Stimulated activated CD8-positive, alpha-beta memory T cell treated with anti-CD3 and anti-CD28 coated beads, Interleukin-4, amount 100 ng/mL, for 24 hours (primary cell): ENCODE measurements around the gene SEMA4A.
"Not testable (repeated sequence)": the region's sequence is repeated elsewhere in the genome, so short reads cannot be mapped to it uniquely, and the experiment has no call there.

ENCODE experiments used
- DNase-seq: peaks from one replicate; pipeline ENCODE4 v3.0.0-alpha.2; 2020; ENCODE audit warnings: low read depth

SEMA4A gene

DNA sequence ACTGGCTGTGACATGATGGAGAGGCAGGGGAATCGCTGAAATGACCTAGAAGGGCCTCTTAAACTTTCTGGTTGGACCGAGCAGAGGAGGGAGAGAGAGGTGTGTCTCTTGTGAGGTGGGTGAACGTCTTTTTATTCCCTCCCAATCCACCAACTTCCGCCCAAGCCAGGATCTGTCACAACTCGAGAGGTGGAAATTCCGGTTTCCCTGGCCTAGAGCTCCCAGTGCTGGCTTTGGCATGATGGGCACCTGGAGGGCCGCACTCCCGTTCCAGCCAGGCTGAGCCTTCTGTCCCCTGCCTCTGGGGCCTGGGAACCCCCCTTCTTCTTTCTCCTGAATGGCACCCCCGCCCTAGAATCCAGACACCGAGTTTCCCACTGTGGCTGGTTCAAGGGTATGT, at the start of gene SEMA4A:
SEMA4A (plus strand) TSS at position 224 of the 400 bp plus-strand sequence. CDS start 994 bp downstream, outside the sequence.
- no peak for DNase-seq

DNA sequence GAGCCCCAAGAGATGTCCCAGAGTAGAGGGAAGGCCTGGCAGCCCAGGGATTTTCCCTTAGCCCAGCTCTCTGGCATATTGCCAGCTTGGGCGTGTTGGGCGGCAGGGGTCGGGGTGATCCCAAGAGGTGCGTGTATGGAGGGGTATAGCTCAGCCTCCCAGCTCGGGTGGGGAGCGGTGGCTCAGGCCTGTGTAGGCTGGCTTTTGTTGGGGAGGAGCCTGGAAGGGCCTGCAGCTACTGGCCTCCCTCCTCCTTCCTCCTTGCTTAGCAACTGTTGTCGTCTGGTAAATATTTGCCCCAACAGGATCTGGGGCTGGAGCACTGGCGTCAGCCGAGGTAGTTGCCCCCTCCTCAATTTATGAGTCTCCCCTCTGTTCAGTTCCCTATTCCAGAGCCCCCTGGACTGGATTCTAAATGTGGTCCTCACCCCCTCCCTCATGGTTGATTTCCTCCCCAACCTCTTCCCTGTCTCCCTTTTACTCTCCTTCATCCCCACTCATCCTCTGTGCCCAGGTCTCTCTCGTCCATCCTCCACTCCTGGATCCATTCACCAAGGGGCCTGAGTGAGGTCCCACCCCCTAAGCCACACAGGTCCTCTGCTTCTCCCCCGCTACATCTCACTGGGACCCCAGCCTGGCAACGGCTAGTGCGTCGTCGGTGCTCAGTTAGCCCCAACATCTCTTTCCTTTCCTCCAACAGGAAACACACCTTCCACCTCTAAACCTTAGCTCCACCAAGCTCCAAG, 49.1 kb upstream of the SEMA4A start:
- no peak for DNase-seq

DNA sequence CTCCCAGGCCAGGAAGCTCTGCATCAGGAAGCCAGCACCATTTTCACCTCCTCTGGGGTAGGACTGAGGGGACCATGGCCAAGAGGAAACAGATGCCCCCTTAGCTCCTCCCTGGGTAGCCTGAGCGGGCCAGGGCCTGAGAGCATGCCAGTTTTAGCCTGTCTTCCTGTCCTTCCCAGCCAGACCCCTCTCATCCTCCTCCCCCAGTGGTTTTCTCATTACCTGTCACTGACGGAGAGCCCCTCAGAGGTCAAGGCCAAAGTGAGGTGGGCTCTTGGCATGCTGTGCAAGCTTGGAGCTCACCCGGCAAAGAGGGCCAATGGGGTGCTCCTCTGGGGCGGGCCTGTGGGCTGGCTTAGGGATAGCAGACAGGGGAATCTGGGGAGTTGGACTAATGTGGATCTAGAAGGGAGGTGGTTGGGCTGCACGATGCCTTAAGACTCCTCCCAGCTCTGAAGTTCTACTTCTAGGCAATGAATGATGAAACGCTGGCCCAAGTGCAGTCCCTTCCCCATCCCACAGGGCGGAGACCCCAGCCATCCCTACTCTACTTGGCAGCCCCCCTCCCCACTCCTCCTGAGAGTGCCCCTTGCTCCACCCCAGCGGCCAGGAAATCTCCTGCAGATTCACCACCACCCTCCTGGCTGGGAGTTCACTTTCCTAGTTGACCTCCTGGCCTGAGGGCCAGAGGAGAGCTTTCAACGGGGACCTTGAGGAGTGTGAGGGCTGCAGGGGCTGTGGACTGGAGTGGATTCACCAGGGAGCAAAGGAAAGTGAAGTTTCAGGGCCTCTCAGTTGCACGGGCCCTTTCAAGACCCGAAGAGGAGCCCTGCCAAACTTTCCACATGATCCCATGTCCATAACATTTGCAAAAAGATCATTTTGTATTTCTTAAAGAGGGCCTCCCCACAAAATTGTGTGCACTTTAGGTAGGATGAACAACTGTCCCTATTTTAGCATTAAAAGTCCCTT, 48.2 kb upstream of the SEMA4A start:
- DNase-seq: no peak

DNA sequence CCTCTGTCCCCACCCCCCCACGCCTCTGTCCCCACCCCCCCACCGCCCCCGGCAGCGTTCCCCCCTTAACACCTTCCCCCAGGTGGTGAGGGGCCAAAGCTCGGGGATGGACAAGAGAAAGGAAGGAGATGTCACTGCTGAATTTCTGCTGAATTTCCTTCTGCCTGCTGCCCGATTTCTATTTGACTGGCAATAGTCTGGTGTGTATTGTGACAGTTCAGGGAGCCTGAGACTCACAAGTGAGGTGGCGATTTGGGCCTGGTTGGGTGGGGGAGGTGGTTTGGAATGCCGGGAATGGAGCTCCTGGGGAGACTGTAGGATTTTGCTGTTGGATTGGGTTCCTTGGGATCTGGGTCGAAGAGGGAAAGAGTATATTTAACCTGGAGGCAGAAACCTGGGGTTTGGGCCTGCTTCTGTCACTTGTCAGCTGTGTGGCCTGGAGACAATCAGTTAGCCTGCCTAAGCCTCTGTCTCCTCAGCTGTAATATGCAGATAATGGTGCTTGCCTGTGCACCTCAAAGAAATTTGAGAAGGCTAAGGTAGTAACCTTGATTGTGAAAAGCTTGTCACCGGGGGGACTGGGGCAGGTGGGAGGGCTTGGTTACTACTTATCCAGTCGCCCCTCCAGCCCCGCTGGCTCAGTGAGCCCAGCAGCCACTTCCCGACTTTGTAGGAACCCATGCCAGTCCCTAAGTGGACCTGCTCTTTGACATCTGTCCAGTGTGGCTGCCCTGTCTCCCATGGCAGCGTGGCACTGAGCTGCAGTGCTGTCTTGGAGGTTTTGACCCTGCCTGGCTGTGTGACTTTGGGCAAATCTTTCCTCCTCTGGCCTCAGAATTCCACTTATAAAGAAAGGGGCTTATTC, 46.5 kb upstream of the SEMA4A start:
- DNase-seq: no peak

DNA sequence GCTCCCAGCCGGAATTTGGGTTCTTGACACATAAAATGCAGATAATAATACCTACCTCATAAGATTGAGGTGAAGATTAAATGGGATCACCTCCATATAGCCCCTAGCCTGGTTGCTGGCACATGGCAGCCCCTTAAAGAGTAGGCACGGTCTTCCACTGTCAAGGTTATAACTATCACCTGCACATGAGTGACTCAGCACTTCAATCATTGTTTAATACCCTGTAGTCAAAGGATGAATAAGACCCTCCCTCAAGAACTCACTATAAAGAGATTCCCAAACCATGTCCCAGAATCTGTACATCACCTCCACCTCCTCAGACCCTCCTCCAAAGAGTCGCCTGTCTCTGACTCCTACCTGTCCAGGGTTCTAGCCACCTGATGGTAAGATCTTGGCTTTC, 45.3 kb upstream of the SEMA4A start:
- no peak for DNase-seq

DNA sequence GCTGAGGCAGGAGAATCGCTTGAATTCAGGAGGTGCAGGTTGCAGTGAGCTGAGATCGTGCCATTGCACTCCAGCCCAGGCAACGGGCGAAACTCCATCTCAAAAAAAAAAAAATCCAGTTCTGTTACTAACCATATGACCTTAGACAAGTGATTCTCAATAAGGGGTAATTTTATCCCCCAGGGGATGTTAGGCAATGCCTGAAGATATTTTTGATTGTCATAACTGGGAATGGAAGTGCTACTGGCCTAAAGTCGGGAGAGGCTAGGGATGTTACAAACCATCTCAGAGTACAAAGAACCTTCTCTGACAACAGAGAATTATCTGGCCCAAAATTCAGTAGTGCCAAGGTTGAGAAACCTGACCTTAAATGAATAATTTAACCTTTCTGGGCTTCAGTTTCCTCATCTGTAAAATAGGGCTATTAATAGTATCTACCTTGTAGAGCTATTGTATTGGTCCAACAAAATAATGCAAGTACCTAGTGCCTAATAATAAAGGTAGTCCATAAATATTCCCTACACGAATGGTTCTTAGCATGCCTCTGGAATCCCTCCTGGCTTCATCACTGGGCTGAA, 44.6 kb upstream of the SEMA4A start:
- no peak for DNase-seq

DNA sequence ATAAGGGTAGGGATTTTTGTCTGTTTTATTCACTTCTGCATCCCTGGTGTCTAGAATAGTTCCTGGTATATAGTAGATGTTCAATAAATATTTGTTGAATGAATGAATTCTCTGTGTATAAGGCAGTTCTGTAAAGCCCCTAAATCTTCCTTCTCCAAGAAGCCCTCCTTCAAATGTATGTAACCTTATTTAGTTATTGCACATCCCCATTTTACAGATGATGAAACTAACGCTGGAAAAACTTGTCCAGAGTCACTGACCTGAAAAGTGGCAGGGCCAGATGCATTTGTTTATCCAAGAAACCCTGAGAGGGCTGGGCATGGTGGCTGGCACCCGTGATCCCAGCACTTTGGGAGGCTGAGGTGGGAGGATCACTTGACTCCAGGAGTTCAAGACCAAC, 43.1 kb upstream of the SEMA4A start:
- DNase-seq: no peak

DNA sequence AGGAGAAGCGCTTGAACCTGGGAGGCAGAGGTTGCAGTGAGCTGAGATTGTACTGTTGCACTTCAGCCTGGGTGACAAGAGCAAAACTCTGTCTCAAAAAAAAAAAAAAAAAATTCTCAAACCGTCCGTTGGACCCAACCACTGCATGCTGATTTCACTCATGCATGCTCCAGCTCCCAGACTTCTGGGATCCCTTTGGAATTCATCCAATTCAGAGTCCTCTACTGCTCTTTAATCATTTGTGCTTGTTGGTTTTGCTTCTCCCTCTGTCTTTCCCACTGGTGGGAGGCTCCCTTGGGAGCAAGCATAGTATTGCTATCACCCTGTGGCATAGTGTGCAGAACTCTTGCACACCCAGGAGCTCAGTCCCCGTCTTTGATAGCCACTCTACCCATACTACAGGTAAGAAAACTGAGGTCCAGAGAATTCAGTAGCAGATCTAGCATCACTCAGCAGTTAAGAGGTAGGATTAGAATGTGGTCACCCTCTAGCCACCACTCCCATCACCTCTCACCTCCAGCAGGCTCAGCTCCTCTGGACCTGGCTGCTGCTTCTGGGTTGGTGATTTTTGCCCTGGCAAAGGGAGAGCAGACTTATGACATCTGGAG, 41.9 kb upstream of the SEMA4A start:
- DNase-seq: no peak

DNA sequence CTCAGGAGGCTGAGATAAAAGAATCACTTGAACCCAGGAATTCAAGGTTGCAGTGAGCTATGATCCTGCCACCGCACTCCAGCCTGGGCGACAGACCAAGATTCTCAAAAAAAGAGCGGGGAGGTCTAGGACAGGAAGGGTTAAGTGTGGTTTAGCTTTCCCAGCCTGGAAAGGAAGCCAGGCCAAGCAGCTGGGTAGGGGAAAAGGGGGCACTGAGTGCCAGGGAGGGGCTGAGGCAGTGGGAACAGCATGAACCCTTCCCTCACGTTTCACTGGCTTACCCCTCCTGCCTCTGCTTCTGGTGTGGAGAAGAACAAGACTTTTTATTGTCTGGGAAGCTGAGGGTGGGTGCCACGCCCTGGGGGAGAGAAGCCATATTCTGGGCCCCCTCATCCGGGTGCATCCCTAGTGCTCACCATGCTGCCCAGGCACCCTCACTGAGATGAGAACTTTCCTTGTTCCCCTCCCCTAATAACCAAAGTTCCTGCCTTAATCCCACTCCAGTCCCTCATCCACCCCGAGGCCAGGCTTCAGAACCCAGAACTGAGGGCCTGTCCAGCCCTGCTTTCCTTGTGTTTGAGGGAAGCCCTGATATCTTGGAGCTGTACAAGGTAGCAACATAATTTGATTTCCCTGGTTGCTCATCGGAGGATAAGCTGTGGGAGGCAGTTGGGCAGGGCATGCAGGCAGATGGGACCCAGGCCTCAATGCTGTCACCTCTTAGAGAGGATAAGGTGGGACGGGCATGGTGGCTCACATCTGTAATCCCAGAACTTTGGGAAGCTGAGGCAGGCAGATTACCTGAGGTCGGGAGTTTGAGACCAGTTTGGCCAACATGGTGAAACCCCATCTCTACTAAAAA, 40.9 kb upstream of the SEMA4A start:
- DNase-seq: no peak

DNA sequence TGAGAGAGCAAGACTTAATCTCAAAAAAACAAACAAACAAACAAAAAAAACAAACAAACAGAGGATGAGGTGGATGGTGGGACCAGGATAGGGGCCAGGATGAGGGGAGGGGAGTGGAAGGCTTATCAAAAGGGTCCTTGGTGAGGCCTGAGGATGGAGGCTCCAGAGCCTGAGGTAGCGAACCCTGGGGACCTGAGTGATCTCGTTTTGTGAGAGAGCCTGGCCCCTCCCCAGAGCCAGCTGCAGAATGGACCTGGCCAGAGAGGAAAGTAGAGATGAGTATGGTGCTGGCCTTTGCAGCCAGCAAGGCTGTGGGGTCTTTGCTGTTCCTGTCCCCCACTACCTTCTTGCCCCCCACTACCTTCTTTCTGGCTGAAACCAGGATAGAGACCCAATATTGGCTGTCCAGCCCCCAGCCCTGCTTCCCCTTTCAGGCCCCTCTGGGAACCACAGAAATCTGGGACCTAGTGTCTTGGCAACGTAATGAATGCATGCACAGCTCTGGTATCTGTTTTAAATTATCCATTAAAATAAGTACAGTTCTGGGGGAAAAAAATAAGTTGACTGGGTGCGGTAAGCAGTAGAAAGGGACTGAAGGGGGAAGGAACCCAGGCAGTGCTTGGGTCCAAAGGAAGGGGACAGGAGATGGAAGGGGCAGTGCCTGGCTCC, 40.0 kb upstream of the SEMA4A start:
- no peak for DNase-seq

DNA sequence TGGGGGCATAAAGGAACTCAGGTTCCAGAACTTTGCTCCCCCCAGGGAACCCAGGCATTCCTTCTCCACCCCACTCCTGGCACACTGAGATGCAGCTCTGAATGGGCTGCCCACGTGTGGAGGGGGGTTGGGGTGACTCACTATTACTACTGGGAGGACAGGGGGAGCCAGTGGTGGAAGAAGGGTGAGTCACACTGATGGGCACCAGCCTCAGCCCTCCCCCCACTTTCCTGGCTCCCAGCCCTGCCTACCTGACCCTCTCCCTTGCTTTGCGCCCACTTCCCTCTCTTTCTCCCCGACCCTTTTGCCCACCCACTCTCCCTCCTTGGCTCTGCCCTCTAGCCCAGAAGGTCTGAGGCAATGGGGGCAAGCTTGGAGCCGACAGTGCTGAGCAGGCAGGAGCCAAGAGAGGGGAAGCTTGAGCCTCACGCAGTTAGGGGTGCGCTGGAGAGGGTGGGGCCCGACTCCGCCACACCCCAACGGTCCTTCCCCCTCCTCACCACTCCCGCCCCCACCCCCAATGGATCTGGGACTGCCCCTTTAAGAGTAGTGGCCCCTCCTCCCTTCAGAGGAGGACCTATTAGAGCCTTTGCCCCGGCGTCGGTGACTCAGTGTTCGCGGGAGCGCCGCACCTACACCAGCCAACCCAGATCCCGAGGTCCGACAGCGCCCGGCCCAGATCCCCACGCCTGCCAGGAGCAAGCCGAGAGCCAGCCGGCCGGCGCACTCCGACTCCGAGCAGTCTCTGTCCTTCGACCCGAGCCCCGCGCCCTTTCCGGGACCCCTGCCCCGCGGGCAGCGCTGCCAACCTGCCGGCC, 39.1 kb upstream of the SEMA4A start, which contains the start of gene LMNA:
LMNA (plus strand) TSS at position 611 of the 818 bp plus-strand sequence. CDS start 208 bp downstream, outside the sequence.
- DNase-seq: peak; percentile 77

DNA sequence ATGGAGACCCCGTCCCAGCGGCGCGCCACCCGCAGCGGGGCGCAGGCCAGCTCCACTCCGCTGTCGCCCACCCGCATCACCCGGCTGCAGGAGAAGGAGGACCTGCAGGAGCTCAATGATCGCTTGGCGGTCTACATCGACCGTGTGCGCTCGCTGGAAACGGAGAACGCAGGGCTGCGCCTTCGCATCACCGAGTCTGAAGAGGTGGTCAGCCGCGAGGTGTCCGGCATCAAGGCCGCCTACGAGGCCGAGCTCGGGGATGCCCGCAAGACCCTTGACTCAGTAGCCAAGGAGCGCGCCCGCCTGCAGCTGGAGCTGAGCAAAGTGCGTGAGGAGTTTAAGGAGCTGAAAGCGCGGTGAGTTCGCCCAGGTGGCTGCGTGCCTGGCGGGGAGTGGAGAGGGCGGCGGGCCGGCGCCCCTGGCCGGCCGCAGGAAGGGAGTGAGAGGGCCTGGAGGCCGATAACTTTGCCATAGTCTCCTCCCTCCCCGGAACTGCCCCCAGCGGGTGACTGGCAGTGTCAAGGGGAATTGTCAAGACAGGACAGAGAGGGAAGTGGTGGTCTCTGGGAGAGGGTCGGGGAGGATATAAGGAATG, 38.4 kb upstream of the SEMA4A start:
- DNase-seq: no peak

DNA sequence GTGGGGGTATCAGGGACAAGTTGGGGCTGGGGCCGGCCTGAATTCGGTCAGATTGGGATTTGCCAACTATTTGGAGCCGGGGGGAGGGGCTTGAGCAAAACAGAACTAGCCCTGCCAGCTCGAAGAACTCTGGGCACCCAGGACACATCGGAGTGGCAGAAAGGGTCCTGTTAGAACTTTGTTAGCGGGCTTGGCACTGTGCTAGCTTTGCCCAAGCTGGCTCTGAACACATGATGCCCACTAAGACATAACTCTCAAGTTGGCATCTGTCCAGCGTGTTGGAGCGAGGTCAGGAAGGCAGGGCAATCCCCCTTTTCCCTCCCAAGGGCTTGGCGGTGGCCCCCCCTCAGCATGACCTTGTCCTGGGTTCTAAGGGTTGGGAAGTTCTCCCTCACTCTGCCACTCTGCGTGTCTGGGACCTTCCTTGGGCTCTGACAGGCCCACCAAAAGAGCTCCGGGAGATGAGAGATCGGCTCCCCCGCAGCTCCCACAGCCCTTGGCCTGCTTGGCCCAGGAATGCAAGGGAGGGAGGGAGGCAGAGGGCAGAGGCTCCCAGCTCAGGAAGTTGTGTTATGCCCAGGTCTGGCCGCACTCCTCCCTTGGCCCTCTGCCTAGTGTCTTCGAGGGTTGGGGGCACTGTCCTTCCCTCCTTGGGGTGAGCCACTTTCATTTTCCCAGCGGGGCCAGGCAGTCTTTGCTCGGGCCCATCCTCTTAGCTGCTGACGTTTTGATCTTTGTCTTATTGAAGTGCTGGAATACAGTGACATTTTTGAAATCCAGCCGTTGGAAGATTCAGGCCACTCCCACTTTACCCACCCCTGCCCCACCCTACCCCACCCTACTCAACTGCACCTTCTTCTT, 37.6 kb upstream of the SEMA4A start:
- DNase-seq: no peak

DNA sequence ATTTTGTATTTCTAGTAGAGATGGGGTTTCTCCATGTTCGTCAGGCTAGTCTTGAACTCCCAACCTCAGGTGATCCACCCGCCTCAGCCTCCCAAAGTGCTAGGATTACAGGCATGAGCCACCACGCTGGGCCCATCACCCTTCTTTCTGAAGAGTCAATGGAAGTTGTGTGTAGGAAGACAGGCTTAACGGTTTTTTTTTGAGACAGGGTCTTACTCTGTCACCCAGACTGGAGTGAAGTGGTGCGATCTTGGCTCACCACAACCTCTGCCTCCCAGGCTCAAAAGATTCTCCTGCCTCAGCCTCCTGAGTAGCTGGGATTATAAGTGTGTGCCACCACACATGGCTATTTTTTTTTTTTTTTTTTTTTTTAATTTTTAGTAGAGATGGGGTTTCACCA, 36.7 kb upstream of the SEMA4A start:
- DNase-seq: not testable (repeated sequence)

DNA sequence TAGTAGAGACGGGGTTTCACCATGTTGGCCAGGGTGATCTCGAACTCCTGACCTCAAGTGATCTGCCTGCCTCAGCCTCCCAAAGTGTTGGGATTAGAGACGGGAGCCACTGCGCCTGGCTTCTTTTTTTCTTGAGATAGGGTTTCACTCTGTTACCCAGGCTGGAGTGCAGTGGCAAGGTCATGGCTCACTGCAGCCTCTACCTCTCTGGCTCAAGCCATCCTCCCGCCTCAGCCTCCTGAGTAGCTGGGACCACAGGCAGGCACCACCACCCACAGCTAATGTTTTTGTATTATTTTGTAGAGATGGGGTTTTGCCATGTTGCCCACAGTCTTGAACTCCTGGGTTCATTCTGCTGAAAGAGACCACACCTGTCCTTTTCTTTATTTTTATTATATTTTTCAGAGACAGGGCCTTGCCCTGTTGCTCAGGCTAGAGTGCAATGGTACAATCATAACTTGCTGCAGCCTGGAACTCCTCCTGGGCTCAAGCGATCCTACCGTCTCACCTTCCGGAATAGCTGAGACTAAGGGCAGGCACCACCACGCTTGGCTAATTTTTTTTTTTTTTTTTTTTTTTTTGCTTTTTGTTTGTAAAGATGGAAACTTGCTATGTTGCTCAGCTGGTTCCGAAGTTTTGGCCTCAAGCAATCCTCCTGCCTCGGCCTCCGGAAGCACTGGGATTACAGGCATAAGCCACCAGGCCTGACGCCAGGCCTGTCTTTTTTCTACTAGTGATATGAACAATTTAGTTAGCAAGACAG, 35.8 kb upstream of the SEMA4A start:
- no peak for DNase-seq

DNA sequence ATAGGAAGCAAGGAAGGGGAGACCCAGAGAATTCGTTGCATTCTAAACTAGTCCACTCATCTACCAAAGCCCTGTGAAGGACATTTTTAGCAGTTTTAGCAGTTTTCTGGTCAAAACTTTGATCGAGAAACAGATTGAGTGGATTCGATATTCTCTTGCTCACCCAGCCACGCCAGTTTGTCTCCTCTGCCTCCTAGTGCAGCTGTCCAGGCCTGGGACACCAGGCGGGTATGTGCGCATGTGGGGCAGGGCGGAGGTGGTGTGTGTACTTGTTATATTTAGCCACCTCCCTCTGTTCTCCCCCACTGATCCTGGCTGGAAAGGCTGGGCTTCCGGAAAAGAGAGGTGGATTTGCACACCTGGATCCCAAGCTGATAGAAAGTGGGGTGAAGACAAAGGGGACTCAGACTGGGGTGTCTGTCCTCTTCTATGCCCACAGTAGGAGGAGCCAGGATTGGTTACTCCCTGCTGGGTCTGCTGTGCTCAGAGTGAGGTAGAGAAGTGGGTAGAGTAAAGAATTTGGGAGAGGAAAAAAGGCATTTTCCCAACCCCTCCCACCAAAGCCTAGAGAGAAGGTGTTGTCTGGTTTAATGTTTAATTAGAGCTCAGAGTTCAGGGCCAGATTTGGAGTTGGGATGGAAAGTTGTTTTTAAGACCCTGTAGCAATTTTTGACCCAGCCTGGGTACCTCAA, 35.1 kb upstream of the SEMA4A start:
- no peak for DNase-seq
